Common myeloid progenitor, CD34-positive (primary cell): ENCODE data around the gene MRTFB.

Experiments used
- CTCF ChIA-PET: fragments of 350-600 bp; sonication (Branson Sonifier 250); formaldehyde crosslinking; loops from one replicate; lab custom pipeline; 2021; ENCODE audit warnings: antibody characterized with exemption; lab: Charles Lee
- POLR2A ChIA-PET: fragments of 350-600 bp; sonication (Branson Sonifier 250); formaldehyde crosslinking; loops from one replicate; lab custom pipeline; 2021; ENCODE audit warnings: antibody characterized with exemption; lab: Charles Lee
- DNase-seq, 3 donors: peaks; one replicate each; pipeline versions ENCODE4 v3.0.0 to v3.0.0-alpha.2; 2013
- H3K27ac ChIP-seq, 2 experiments: 1 replicate in 1 of 2; 2 replicates in 1 of 2; pipeline ENCODE4 v1.7.0; 2013; ENCODE audit warnings: inconsistent platforms in 2 of 2, low read length in 2 of 2, mild to moderate bottlenecking in 2 of 2, low read depth in 1 of 2, moderate library complexity in 1 of 2; ENCODE audit not compliant: severe bottlenecking in 2 of 2, insufficient read depth in 1 of 2, poor library complexity in 1 of 2
- H3K27me3 ChIP-seq, 5 experiments: replicated peaks in 2 of 5; 1 replicate in 3 of 5; 2 replicates in 2 of 5; pipeline versions ENCODE4 v1.6.1 to v1.7.0; 2013; ENCODE audit warnings: low read length in 4 of 5, mild to moderate bottlenecking in 2 of 5, moderate library complexity in 2 of 5, inconsistent platforms in 1 of 5; ENCODE audit not compliant: insufficient read depth in 5 of 5, control insufficient read depth in 4 of 5
- H3K36me3 ChIP-seq, 4 experiments: 1 replicate in 2 of 4; 2 replicates in 2 of 4; pipeline versions ENCODE4 v1.6.1 to v1.7.0; 2013; ENCODE audit warnings: low read length in 3 of 4, control low read depth in 1 of 4, mild to moderate bottlenecking in 1 of 4; ENCODE audit not compliant: control insufficient read depth in 4 of 4, insufficient read depth in 4 of 4
- H3K4me1 ChIP-seq, 4 experiments: 1 replicate in 3 of 4; 2 replicates in 1 of 4; pipeline versions ENCODE4 v1.6.1 to v1.7.1; 2013; ENCODE audit warnings: low read length in 3 of 4, mild to moderate bottlenecking in 3 of 4, control low read depth in 1 of 4, inconsistent platforms in 1 of 4, moderate library complexity in 1 of 4; ENCODE audit not compliant: control insufficient read depth in 4 of 4, insufficient read depth in 4 of 4; ENCODE audit errors: control extremely low read depth in 1 of 4
- H3K4me3 ChIP-seq, 7 experiments: 1 replicate in 4 of 7; 2 replicates in 3 of 7; pipeline versions ENCODE4 v1.5.1 to v1.7.0; 2013; ENCODE audit warnings: mild to moderate bottlenecking in 7 of 7, low read length in 6 of 7, moderate library complexity in 6 of 7, inconsistent platforms in 2 of 7, low read depth in 2 of 7, control low read depth in 1 of 7; ENCODE audit not compliant: insufficient read depth in 4 of 7, control insufficient read depth in 1 of 7; ENCODE audit errors: extremely low read depth in 1 of 7
- H3K9me3 ChIP-seq, 5 experiments: 1 replicate in 4 of 5; 2 replicates in 1 of 5; pipeline versions ENCODE4 v1.6.1 to v1.7.1; 2013; ENCODE audit warnings: low read length in 4 of 5, mild to moderate bottlenecking in 2 of 5, inconsistent platforms in 1 of 5, low read depth in 1 of 5, moderate library complexity in 1 of 5; ENCODE audit not compliant: control insufficient read depth in 4 of 5, insufficient read depth in 2 of 5; ENCODE audit errors: control extremely low read depth in 1 of 5
- WGBS: methylation state at CpG from one replicate; pipeline ENCODE4 v1.1.5; 2013; ENCODE audit not compliant: insufficient coverage; 5-methylcytosine and 5-hydroxymethylcytosine counted together

MRTFB gene

GRCh38 chr16:14063618-14064581 is 7.2 kb upstream of the MRTFB start:
- WGBS = 93% methylated on average over 3 of the region's 6 CpGs
- CTCF ChIA-PET = no interaction called here

GRCh38 chr16:14069818-14070217 is 1.3 kb upstream of the MRTFB start:
- POLR2A ChIA-PET = no interaction called here
- CTCF ChIA-PET = interaction anchor here (1.8 kb wide), 1 partner anchor 10 kb away, joined by 4 read pairs; no protein-coding TSS in a partner anchor
- Histone ChIP-seq H3K4me1 (peaks cover 0 to 12% (median 11%) of the 10 kb centered on the region in 4 experiments), H3K27ac (no peak overlapping the region), H3K4me3 (no peak overlapping the region), H3K9me3 (no peaks in the 10 kb centered on the region), H3K27me3 (no peaks in the 10 kb centered on the region), H3K36me3 (no peaks in the 10 kb centered on the region)
- WGBS = 94% methylated on average over 4 of the region's 4 CpGs
- peak in 1 of 3 donors; percentile 9 for DNase-seq

More at GRCh38 chr16:14063618-14064581, 7.2 kb upstream of the MRTFB start:
- no peak for DNase-seq
- no peaks in the 10 kb centered on the region for H3K36me3 ChIP-seq
- H3K4me3 ChIP-seq = no peak overlapping the region
- H3K4me1 ChIP-seq = no peaks in the 10 kb centered on the region
- POLR2A ChIA-PET = no interaction called here
- no peaks in the 10 kb centered on the region for H3K9me3 ChIP-seq
- H3K27ac ChIP-seq = no peak overlapping the region
- no peaks in the 10 kb centered on the region for H3K27me3 ChIP-seq

- Histone ChIP-seq H3K36me3 (peaks cover 0 to 5% (median 0%) of the 10 kb centered on the region in 4 experiments), H3K27ac (peak overlapping the region in 1 of 2 experiments; percentile 78), H3K9me3 (no peaks in the 10 kb centered on the region), H3K4me3 (peak overlapping the region; percentile 53 to 100 (median 88)), H3K4me1 (peaks cover 0 to 12% (median 11%) of the 10 kb centered on the region in 4 experiments), H3K27me3 (no peaks in the 10 kb centered on the region)
- DNase-seq = no peak
- WGBS = 100% methylated on average over 1 of the region's 4 CpGs
- POLR2A ChIA-PET = no interaction called here
- CTCF ChIA-PET = interaction anchor here (1.8 kb wide), 1 partner anchor 10 kb away, joined by 4 read pairs; no protein-coding TSS in a partner anchor
Observed at GRCh38 chr16:14070555-14070876, 603 bp upstream of the MRTFB start.

GRCh38 chr16:14071576-14072271 is 605 bp downstream of the MRTFB start:
- ChIA-PET POLR2A (no interaction called here), CTCF (no interaction called here)
- DNase-seq = peak in 2 of 3 donors; percentile 21 to 23
- peaks cover 0 to 12% (median 11%) of the 10 kb centered on the region in 4 experiments for H3K4me1 ChIP-seq
- H3K36me3 ChIP-seq = peaks cover 0 to 5% (median 0%) of the 10 kb centered on the region in 4 experiments
- H3K27me3 ChIP-seq = no peaks in the 10 kb centered on the region
- peak overlapping the region; percentile 50 to 78 for H3K27ac ChIP-seq
- no peaks in the 10 kb centered on the region for H3K9me3 ChIP-seq
- WGBS = 1% methylated on average over 18 of the region's 32 CpGs
- H3K4me3 ChIP-seq = peak overlapping the region; percentile 53 to 100 (median 88)

- 100% methylated on average over 6 of the region's 6 CpGs for WGBS
- H3K4me3 ChIP-seq = peak overlapping the region in 4 of 7 experiments; percentile 53 to 95 (median 88)
- ChIA-PET CTCF (no interaction called here), POLR2A (no interaction called here)
- peaks cover 0 to 5% (median 0%) of the 10 kb centered on the region in 4 experiments for H3K36me3 ChIP-seq
- no peaks in the 10 kb centered on the region for H3K9me3 ChIP-seq
- peaks cover 0 to 12% (median 11%) of the 10 kb centered on the region in 4 experiments for H3K4me1 ChIP-seq
- no peak overlapping the region for H3K27ac ChIP-seq
- H3K27me3 ChIP-seq = no peaks in the 10 kb centered on the region
- DNase-seq = no peak
Observed at GRCh38 chr16:14072360-14072759, 1.2 kb downstream of the MRTFB start.

GRCh38 chr16:14074544-14074943 is 3.4 kb downstream of the MRTFB start:
- Histone ChIP-seq H3K36me3 (peaks cover 0 to 5% (median 0%) of the 10 kb centered on the region in 4 experiments), H3K27ac (no peak overlapping the region), H3K27me3 (no peaks in the 10 kb centered on the region), H3K4me3 (no peak overlapping the region), H3K4me1 (peaks cover 0 to 12% (median 11%) of the 10 kb centered on the region in 4 experiments), H3K9me3 (no peaks in the 10 kb centered on the region)
- ChIA-PET CTCF (no interaction called here), POLR2A (no interaction called here)
- 60% methylated on average over 1 of the region's 1 CpG for WGBS
- DNase-seq = peak in 1 of 3 donors; percentile 34
